DOHH2 (cell line): ENCODE measurements around the gene DSTN.
"Not testable (repeated sequence)": the region's sequence is repeated elsewhere in the genome, so short reads cannot be mapped to it uniquely, and the experiment has no call there.

ENCODE experiments used
- H3F3A ChIP-seq: fragments of 200-600 bp; sonication (generic), shearing (Covaris generic); 2 replicates; pipeline ENCODE4 v1.6.0; 2016; ENCODE audit warnings: antibody characterized with exemption, mild to moderate bottlenecking; ENCODE audit not compliant: control insufficient read depth, insufficient read depth
- H3K27ac ChIP-seq: fragments of 200-600 bp; sonication (generic); 2 replicates; pipeline ENCODE4 v1.5.1; 2014; ENCODE audit warnings: low read depth, mild to moderate bottlenecking, low read length, moderate library complexity
- H3K27me3 ChIP-seq: fragments of 200-600 bp; sonication (generic); 2 replicates; pipeline ENCODE4 v1.6.1; 2014; ENCODE audit warnings: mild to moderate bottlenecking, low read length, mixed read lengths; ENCODE audit not compliant: control insufficient read depth
- H3K36me3 ChIP-seq: fragments of 200-600 bp; sonication (generic); 2 replicates; pipeline ENCODE4 v1.6.1; 2014; ENCODE audit warnings: mild to moderate bottlenecking, low read length, moderate library complexity, mixed read lengths; ENCODE audit not compliant: control insufficient read depth
- H3K4me1 ChIP-seq: fragments of 200-600 bp; sonication (generic); 2 replicates; pipeline ENCODE4 v1.6.1; 2014; ENCODE audit warnings: mild to moderate bottlenecking, low read length, mixed read lengths; ENCODE audit not compliant: control insufficient read depth
- H3K4me2 ChIP-seq: fragments of 200-600 bp; sonication (generic); 2 replicates; pipeline ENCODE4 v1.6.0; 2014; ENCODE audit warnings: mild to moderate bottlenecking, low read length, moderate library complexity
- H3K4me3 ChIP-seq: fragments of 200-600 bp; sonication (generic); 2 replicates; pipeline ENCODE4 v1.5.1; 2014; ENCODE audit warnings: mild to moderate bottlenecking, low read length, mixed read lengths
- H3K79me2 ChIP-seq: fragments of 200-600 bp; sonication (generic); 2 replicates; pipeline ENCODE4 v1.6.1; 2014; ENCODE audit warnings: mild to moderate bottlenecking, low read length, mixed read lengths; ENCODE audit not compliant: control insufficient read depth
- H3K9me2 ChIP-seq: fragments of 200-600 bp; sonication (generic); replicated peaks from 2 replicates; pipeline ENCODE4 v1.6.1; 2014; ENCODE audit warnings: mild to moderate bottlenecking, low read length, mixed read lengths; ENCODE audit not compliant: control insufficient read depth
- H3K9me3 ChIP-seq: fragments of 200-600 bp; sonication (generic); 2 replicates; pipeline ENCODE4 v1.6.1; 2014; ENCODE audit warnings: antibody characterized with exemption, low read length, mixed read lengths; ENCODE audit not compliant: control insufficient read depth, insufficient read depth
- H4K20me1 ChIP-seq: fragments of 200-600 bp; sonication (generic); 2 replicates; pipeline ENCODE4 v1.6.0; 2014; ENCODE audit warnings: low read depth, mild to moderate bottlenecking, antibody characterized with exemption, low read length, moderate library complexity; ENCODE audit not compliant: control insufficient read depth, insufficient read depth
- CTCF ChIP-seq: fragments of 200-600 bp; sonication (generic); IDR thresholded peaks from one replicate; pipeline ENCODE4 v1.5.1; 2014; ENCODE audit warnings: antibody characterized with exemption, mild to moderate bottlenecking, low read depth, low read length; ENCODE audit not compliant: poor library complexity, severe bottlenecking
- EZH2phosphoT487 ChIP-seq: fragments of 200-600 bp; sonication (generic); IDR thresholded peaks from 2 replicates; pipeline ENCODE4 v1.6.1; 2017; ENCODE audit warnings: borderline replicate concordance, mild to moderate bottlenecking, antibody characterized with exemption, low read length, moderate library complexity, mixed read lengths

The DSTN gene

GRCh38 chr20:17657079-17657825 lies 87.4 kb downstream of the DSTN start:
- no peaks in the 10 kb centered on the region for H3K27me3 ChIP-seq
- peaks cover 5% of the 10 kb centered on the region; the same call in 1 of the 2 replicates for H3K9me3 ChIP-seq
- H3K4me3 ChIP-seq: no peak overlapping the region
- no peak overlapping the region for H3K27ac ChIP-seq
- peaks cover 50% of the 10 kb centered on the region for H3K4me1 ChIP-seq
- H3K9me2 ChIP-seq: no peaks in the 10 kb centered on the region
- no peaks in the 10 kb centered on the region for H4K20me1 ChIP-seq
- no peak overlapping the region for H3K4me2 ChIP-seq
- TF ChIP-seq EZH2phosphoT487 (no peak), CTCF (no peak)
- H3K36me3 ChIP-seq: peaks cover 30% of the 10 kb centered on the region
- H3F3A ChIP-seq: no peaks in the 10 kb centered on the region
- H3K79me2 ChIP-seq: peaks cover 26% of the 10 kb centered on the region

- no peaks in the 10 kb centered on the region for H3K27me3 ChIP-seq
- H3F3A ChIP-seq: no peaks in the 10 kb centered on the region
- H4K20me1 ChIP-seq: no peaks in the 10 kb centered on the region
- no peak for TF ChIP-seq CTCF
- no peak for TF ChIP-seq EZH2phosphoT487
- H3K4me3 ChIP-seq: no peak overlapping the region
- no peak overlapping the region for H3K27ac ChIP-seq
- H3K4me2 ChIP-seq: no peak overlapping the region
- H3K36me3 ChIP-seq: peaks cover 30% of the 10 kb centered on the region
- H3K9me2 ChIP-seq: no peaks in the 10 kb centered on the region
- H3K9me3 ChIP-seq: peaks cover 5% of the 10 kb centered on the region; the same call in 1 of the 2 replicates
- H3K4me1 ChIP-seq: peaks cover 50% of the 10 kb centered on the region
- peaks cover 35% of the 10 kb centered on the region for H3K79me2 ChIP-seq
Observed at GRCh38 chr20:17657898-17658647, 88.2 kb downstream of the DSTN start.

GRCh38 chr20:17658648-17658993 lies 88.7 kb downstream of the DSTN start:
- Histone ChIP-seq H3K36me3 (peaks cover 30% of the 10 kb centered on the region), H3K79me2 (peaks cover 40% of the 10 kb centered on the region), H3K4me3 (no peak overlapping the region), H3K4me2 (no peak overlapping the region), H3K27ac (no peak overlapping the region), H3K9me3 (peaks cover 5% of the 10 kb centered on the region; the same call in 1 of the 2 replicates), H3K9me2 (no peaks in the 10 kb centered on the region), H3K4me1 (peaks cover 50% of the 10 kb centered on the region), H3K27me3 (no peaks in the 10 kb centered on the region), H3F3A (no peaks in the 10 kb centered on the region), H4K20me1 (no peaks in the 10 kb centered on the region)
- TF ChIP-seq EZH2phosphoT487 (no peak), CTCF (no peak)

GRCh38 chr20:17659344-17659743 lies 89.5 kb downstream of the DSTN start:
- not testable (repeated sequence) for H3K4me2 ChIP-seq, H3K27ac ChIP-seq, H3K4me3 ChIP-seq, H4K20me1 ChIP-seq, H3F3A ChIP-seq, H3K9me3 ChIP-seq, H3K27me3 ChIP-seq, H3K9me2 ChIP-seq
- Histone ChIP-seq H3K4me1 (peaks cover 44% of the 10 kb centered on the region), H3K36me3 (peaks cover 25% of the 10 kb centered on the region), H3K79me2 (peaks cover 45% of the 10 kb centered on the region)
